G401 (cell line): ENCODE measurements around the gene CAMTA1. TPM values are rescaled to one million over a fixed set of nuclear protein-coding genes. Genes with fewer than 3 reads are reported as not detected.

Experiments used
- DNase-seq: peaks from one replicate; pipeline ENCODE4 v3.0.0-alpha.2; 2015; ENCODE audit warnings: low spot score
- in situ Hi-C: cut with HindIII; loops from 2 replicates; pipeline ENCODE4 v1.10.0; 2016; ENCODE audit warnings: low sequenced_read_pairs, mixed read lengths
- total RNA-seq: library from RNA; depleted of rRNA; stranded (reverse); fragments of >200 nt; shearing (Covaris generic); gene quantifications from 2 replicates; pipeline ENCODE4 v1.2.3, GENCODE V29; 2014

Gene CAMTA1
- total RNA-seq, 1 experiment from 2014 or later: 137 TPM

DNA sequence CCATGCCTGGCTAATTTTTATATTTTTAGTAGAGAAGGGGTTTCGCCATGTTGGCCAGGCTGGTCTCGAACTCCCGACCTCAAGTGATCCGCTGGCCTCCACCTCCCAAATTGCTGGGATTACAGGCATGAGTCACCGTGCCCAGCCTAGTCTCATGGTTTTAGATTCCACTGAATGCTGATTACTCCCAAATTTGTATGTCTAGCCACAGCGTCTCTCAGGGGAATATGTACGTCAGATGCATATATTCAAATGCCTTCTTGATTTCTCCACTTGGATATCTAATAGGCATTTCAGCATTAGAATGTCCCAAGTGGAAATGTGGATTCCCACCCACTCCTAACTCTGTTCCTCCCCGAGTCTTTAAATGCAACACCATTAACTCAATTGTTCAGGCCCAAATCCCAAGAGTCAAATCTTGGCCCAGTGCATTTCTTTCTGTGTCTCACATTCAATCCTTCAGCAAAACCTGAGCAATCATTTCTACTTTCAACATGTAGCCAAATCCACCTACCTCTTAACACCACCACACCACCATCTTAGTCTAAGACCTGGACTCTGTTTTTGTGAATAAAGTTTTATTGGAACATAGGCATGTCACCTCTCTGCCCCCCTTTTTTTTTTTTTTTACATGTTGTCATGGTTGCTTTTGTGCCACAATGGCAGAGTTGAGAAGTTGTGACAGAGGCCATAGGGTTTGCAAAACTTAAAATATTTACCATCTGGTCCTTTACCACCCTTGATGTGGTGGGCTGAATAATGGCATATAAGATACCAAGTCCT lies 9.8 kb upstream of the CAMTA1 start:
- in situ Hi-C loops: no loop called here
- no peak for DNase-seq

DNA sequence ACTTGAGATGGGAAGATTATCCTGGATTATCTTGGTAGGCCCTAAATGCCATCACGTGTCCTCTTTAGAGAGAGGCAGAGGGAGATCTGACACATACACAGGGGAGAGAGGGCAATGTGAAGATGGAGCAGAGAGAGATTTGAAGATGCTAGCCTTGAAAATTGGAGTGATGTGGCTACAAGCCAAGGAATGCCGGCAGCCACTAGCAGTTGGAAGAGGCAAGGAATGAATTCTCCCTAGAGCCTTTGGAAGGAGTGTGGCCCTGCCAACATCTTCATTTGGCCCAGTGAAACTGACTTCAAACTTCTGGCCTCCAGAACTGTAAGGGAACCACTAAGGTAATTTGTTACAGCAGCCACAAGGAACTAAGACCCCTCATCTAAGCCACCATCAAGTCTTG lies 8.9 kb upstream of the CAMTA1 start:
- no peak for DNase-seq
- in situ Hi-C loops: no loop called here

DNA sequence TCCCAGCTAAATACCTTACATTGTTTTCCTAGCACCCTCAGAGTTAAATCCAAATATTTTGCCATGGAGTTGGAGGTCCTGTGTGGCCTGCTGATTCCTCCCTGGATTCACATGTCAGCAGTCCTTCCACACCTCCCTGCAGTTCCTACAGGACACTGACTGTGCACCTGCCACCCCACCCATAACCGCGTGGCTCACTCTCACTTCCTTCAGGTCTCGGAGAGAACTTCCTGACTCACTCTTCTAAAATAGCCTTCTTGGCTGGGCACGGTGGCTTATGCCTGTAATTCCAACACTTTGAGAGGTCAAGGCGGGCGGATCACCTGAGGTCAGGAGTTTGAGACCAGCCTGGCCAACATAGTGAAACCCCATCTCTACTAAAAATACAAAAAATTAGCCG lies 8.4 kb upstream of the CAMTA1 start:
- in situ Hi-C loops: no loop called here
- DNase-seq: no peak

DNA sequence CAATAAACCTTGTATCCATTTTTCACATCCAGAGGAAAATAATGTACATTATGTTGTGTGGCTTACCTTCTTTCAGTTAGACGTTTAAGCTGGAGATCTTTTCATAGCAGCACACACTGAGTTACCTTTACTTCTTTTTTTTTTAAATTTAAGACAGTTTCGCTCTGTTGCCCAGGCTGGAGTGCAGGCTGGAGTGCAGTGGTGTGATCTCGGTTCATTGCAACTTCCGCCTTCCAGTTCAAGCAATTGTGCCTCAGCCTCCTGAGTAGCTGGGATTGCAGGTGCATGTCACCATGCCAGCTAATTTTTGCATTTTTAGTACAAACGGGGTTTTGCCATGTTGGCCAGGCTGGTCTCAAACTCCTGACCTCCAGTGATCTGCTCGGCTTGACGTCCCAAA lies 7.4 kb upstream of the CAMTA1 start:
- in situ Hi-C loops: no loop called here
- DNase-seq: no peak

DNA sequence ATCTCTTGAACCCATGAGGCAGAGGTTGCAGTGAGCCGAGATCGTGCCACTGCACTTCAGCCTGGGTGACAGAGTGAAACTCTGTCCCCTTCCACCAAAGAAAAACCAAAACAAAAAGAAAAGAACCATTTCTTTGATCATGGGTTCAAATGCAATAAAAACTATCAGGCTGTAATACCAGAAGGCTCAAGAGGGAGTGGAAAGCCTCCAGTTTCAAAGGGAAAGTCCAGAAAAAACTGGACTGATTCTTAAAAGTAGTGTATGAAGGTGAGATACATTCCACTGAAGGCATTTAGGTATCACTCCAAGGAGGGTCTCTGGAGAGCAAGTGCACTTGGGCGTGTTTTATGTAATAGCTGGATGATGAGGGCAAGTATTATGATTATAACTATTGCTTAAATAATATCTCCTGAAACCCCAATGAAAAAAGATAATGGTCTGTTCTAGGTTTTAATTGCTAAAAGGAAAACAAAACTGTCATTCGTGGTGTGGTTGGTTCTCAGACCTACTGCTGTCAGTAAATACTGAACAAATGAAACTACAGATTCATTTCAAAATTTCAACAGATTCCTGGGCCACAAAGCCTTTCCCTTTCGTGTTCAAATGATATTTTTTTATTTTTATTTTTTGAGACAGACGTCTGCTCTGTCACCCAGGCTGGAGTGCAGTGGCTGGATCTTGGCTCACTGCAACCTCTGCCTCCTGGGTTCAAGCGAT lies 6.0 kb upstream of the CAMTA1 start:
- in situ Hi-C loops: no loop called here
- no peak for DNase-seq

DNA sequence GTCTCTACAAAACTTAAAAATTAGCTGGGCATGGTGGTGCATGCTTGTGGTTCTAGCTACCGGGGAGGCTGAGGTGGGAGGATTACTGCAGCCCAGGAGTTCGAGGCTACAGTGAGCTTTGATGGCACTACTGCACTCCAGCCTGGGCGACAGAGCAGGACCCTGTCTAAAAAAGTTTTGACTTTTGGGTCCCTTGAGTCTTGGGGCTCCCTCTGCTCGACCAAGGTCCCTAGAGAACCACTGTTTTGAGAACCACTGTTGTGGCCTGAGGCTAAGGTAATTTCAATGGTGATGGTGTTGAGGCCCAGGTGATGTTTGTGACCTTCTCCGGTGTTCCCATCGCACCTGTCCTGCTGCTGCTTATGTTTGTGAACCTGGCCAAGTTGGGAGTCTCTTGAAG lies 3.1 kb upstream of the CAMTA1 start:
- DNase-seq: no peak
- in situ Hi-C loops: loop anchor here (10.0 kb wide), 1 partner anchor 57 kb away; no protein-coding TSS in a partner anchor

DNA sequence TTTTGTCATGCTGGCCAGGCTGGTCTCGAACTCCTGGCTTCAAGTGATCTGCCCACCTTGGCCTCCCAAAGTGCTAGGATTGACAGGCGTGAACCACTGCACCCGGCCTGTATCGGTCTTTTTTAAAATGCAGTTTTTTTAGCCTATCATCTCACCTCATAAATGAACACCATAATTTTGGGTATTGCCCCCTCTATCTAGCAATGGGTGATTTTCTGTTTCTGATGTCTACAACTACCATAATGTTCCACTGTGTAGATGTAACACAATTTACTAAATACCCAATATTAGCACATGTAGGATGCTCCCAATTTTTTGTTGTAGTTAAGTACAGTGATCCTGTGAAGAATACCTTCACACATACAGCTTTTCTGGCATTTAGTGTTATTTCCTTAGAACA lies 2.0 kb upstream of the CAMTA1 start:
- DNase-seq: no peak
- in situ Hi-C loops: loop anchor here (10.0 kb wide), 1 partner anchor 58 kb away; no protein-coding TSS in a partner anchor

DNA sequence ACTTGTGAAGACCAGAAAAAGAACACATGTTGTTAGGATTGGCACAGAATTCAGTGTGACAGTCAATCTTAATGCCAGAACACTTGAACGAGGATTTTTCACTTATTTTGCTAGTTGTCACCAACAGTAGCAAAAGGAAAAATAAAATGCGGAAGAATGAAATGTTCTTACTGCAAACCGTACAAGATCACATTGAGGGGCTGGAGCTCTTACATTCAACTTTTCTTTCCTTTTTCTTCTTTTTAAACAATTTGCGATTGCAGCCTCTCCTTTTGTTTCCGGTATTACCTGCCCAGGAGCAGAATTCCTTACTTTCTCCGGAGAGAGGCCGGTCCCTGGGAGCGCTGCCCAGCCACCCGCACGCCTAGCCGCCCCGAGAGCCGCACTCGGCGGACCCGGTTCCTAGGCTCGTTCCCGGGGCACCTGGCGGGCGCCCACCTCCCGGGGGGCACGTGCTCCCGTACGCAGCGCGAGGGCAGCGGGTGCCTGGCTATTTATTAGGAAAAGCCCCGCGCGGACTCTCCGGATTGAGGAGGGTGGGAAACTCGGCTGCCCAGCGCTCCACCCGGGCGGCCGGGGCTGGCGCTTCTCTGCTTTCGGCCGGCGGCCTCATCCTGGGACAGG lies 1.2 kb upstream of the CAMTA1 start:
- no peak for DNase-seq
- in situ Hi-C loops: loop anchor here (10.0 kb wide), 1 partner anchor 59 kb away; no protein-coding TSS in a partner anchor

DNA sequence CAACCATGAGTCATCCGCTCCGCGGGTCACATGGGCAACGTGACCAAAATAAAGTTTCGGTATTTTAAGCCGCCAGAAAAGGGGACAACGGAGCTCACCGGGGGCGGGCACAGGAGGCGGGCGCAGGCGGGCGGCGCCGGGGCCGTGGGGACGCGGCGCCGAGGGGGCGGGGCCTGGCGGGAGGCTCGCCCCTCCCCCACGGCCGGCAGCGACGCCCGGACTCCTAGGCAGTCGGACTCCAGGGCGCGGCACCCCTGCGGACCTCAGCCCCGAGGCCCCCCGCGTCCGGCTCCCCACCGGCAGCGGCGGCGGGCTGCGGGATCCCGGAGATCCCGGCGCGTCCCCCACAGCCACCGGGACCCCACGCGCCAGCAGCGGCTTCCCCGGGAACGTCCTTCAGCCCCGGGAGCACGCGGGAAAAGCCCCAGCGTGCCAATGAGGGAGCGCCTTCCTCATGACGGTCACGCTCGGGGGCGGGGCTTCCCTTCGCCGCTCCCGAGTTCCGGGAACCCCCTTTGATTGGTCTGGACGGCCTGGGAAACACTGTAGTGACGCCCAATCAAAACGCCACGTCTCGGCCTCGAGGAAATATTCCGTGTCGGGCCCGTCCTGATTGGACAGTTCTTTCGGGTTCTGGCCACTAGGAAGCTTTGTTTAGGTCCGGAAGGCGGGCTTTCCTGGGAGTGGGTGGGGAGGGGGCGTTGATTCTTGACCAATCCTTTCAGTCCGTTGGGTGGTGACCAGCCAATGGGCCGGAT lies 515 bp upstream of the CAMTA1 start:
- in situ Hi-C loops: loop anchor here (10.0 kb wide), 1 partner anchor 60 kb away; no protein-coding TSS in a partner anchor
- DNase-seq: peak; percentile 100

DNA sequence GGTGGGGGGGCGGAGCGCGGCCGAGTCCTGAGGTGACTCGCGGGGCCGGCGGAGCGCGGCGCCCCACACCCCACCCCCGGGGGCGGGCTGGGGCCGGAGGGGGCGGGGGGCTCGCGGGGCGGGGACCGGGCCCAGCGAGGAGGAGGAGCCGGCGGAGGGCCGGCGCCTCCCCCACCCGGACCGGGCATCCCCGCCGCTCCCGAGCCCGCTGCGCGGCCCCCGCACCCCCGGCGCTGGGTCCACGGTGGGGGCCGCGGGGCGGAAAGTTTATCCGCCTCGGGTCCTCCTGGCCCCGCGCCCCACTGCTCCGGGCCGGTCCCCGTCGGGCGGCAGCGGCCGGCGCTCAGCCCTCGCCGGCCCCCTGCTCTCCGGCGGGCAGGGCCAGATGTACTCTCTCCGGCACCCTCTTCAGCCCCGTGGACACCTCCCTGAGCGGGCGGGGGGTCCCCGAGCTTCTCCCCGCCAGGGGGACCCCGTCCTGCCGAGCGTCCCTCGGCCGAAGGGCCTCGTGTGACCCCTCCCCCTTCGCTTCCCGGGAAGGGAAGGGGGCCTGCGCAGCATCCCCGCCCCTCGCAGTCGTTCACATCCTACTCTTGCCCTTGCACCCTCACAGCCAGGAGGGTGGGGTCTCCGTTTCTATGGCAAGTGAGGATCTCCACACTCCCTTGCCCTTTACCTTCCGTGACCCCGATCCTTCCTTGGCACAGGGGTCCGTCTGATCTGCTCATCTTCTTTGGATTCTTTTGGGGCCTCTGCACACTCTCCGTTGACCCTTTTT lies 663 bp downstream of the CAMTA1 start:
- no peak for DNase-seq
- in situ Hi-C loops: loop anchor here (10.0 kb wide), 1 partner anchor 61 kb away; no protein-coding TSS in a partner anchor

DNA sequence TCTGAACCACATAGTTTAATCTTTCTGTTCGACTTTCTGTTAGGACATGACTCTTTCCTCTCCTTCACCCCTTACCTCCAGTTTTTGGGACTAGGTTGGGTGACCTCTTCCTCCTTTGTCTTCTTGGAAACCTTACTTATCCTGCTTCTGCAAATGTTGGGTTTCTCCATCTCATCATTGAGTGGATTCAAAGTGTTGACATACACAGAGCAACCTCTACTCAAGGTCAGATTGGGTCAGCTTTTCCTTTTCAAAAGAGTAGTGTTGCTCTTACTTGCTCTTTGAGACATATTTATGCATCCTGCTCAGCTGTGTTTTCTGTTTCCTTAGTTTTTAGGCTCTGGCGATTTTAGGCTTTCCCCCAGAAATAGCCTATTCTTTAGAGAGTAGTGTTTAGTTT lies 3.7 kb downstream of the CAMTA1 start:
- DNase-seq: no peak
- in situ Hi-C loops: loop anchor here (10.0 kb wide), 1 partner anchor 64 kb away; no protein-coding TSS in a partner anchor

DNA sequence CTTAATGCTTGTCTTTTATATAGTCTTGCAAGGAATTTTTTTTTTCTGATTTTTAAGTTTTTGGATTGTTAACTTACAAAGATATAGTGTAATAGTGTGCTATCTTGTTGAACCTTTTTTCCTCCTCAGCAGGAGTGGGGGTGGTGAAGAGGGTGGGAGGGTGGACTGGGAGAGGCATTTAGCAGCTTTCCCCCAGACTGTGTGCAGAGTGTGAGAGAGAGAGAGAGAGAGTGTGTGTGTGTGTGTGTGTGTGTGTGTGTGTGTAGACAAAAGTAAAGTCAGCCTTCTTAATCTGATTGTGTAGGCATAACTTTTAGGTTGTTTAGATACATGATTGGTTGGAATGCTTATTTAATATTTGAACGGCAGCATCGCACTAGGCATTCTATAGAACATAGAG lies 4.9 kb downstream of the CAMTA1 start:
- no peak for DNase-seq
- in situ Hi-C loops: no loop called here

DNA sequence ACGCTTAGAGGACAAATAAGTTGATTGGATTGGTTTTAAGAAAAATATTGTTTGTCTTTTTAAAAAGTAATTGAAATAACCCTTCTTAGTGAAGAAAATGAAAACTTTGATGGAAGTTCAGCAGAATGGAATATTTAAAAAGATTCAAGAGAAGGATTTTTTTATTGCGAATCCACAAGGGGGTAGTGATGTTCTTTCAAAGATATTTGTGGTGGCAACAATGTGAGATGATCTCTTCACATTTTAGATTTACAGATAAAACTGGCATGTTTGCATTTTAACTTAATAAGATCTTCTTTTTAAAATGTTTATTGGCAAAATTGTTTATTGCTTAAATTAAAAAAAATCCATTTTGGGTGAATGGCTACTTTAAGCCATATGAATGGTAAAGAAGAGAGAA lies 8.9 kb downstream of the CAMTA1 start:
- in situ Hi-C loops: no loop called here
- DNase-seq: peak; percentile 63

DNA sequence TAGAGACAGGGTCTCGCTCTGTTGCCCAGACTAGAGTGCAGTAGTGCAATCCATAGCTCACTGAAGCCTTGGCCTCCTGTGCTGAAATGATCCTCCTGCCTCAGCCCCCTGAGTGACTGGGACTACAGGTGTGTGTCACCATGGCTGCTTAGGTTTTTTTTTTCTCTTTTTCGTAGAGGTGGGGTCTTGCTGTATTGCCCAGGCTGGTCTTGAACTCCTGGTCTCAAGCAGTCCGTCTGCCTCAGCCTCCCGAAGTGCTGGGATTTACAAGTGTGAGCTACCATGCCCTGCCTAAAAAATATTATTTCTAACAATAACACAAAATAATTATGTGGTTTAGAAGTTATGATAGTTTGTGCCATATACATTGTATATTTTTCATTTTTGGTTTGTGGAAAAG lies 9.9 kb downstream of the CAMTA1 start:
- in situ Hi-C loops: no loop called here
- no peak for DNase-seq

DNA sequence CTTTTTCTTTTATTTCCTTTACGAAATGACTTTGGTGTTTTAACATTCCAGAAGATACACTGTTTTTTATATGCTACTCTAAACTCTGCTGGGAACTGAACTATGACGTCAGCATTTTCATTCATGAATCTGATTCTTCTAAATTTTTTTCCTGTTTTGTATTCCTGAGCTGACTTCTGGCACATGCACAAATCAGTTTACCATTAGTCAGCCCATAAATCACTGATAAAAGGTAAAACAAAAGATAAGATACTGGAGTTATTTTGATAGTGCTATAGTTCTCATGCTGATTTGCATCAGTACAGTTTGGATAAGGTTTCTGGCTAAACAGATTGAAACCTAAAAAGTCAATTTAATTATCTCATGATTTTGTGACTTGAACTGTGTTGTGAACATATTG lies 10.4 kb downstream of the CAMTA1 start:
- no peak for DNase-seq
- in situ Hi-C loops: no loop called here

DNA sequence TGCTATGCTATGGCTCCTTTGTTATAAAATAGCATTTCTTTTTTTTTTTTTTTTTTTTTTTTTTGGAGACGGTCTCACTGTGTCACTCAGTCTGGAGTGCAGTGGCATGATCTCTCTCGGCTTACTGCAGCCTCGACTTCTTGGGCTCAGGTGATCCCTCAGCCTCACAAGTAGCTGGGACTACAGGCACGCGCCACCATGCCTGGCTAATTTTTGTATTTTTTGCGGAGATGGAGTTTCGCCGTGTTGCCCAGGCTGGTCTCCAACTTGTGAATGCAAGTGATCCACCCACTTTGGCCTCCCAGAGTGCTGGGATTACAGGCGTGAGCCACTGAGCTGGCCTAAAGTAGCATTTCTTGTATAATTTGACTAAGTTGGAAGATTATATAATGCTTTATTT lies 10.8 kb downstream of the CAMTA1 start:
- in situ Hi-C loops: no loop called here

DNA sequence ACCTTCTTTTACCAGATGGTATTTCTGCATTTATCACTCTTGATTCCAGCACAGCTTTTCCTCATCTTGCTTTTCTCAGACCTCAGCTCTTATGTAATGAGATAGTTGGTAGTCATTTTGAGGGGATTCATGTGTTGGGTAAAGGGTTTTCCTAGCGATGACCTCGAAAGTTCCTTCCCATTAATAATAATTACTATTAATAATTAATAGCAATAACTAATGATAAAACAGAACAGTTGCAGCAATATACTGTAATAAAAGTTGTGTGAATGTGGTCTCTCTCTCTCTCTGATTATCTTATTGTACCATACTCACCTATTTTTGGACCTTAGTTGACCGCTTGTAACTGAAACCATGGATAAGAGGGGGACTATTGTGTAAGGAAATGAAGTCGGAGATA lies 14.2 kb downstream of the CAMTA1 start:
- in situ Hi-C loops: no loop called here

More for the DNA sequence above, 10.8 kb downstream of the CAMTA1 start:
- no peak for DNase-seq

DNA sequence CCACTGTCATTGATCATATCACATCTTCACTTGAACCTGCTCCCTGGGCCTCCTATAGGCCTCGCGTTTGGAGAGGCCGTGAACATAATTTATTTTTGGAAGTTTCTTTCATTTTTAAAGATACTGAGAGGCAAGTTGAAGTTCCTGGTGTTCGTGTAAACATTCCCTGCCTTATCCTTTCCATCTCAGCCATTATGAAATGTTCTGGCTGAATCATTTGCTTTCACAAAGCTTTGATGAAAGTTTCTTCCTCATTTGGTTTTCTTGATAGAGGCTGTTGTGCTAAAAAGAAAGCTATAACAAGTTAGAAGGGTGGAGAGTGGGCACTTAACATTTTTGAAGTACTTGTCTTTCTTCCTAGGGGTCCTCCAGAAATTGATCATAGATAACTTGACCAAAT lies 15.5 kb downstream of the CAMTA1 start:
- DNase-seq: no peak
- in situ Hi-C loops: no loop called here

More for the DNA sequence above, 14.2 kb downstream of the CAMTA1 start:
- DNase-seq: no peak

DNA sequence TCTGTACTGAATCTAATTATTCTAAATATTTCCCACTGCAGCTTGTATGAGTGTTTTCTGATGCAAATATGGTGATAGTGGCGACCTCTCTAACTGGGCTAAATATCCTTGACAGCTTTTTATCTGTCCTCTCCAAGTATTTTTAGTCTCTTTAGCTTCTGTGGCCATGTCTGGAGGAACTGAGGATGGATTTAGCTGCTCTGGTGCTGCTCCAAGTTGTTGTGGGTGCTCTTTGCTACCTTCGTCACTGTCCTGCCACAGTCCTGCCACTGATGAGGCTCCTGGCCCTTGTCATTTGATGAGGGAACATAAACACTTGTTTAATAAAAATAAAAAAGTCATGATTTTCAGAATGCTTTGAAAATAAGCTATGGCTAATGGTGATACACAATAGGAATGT lies 15.9 kb downstream of the CAMTA1 start:
- in situ Hi-C loops: no loop called here
- no peak for DNase-seq
